ENCODE data around the gene SPDYE9. TPM values are rescaled to one million over a fixed set of nuclear protein-coding genes. Genes with fewer than 3 reads are reported as not detected.
"Not testable (repeated sequence)": the region's sequence is repeated elsewhere in the genome, so short reads cannot be mapped to it uniquely, and the experiment has no call there.

Gene SPDYE9
- 0.30 TPM in 1 of 2 replicates, not detected in the other for total RNA-seq (2011; cell fraction: chromatin; rRNA removed; ENCODE audit: low replicate concordance)
- not detected in 2 replicates for total RNA-seq (2011; cell fraction: nucleolus; rRNA removed)
- not detected in 2 replicates for total RNA-seq (2011; cell fraction: nucleoplasm; rRNA removed)
- total RNA-seq (2014; rRNA removed) (not detected in 2 replicates), total RNA-seq (2014; rRNA removed; fragmentation: Illumina TruSeq; extraction: Trizol) (not detected in 2 replicates), total RNA-seq (2015; rRNA removed; fragmentation: Illumina TruSeq; extraction: Trizol) (not detected in 2 replicates), total RNA-seq (2021) (not detected in 2 replicates), polyA plus RNA-seq (2011; rRNA removed) (not detected in 2 replicates), polyA plus RNA-seq (2014; fragmentation: Illumina TruSeq; extraction: Trizol) (not detected in 2 replicates), polyA plus RNA-seq (2014; fragmentation: Nextera tagmentation; extraction: Ambion mirVana) (under 1 TPM; 0.06 to 0.27 TPM), polyA plus RNA-seq (2014; rRNA removed) (not detected in 2 replicates), polyA minus RNA-seq (2011; rRNA and poly(A)+ RNA removed) (not detected in 2 replicates), Bru-seq, nascent RNA (not detected), BruChase-seq, experiment 1, labeled RNA remaining after a 2-hour chase (not detected), BruChase-seq, experiment 2, labeled RNA remaining after a 6-hour chase (not detected)
- not detected in 2 replicates for polyA plus RNA-seq (2011; cell fraction: cytosol; rRNA removed)
- not detected in 2 replicates for polyA plus RNA-seq (2011; cell fraction: nucleus; rRNA removed)
- 0.09 and 0.15 TPM in 2 replicates for polyA plus RNA-seq (2012)
- polyA minus RNA-seq (2011; cell fraction: cytosol; rRNA and poly(A)+ RNA removed), result not detected in 2 replicates
- polyA minus RNA-seq (2011; cell fraction: nucleus; rRNA and poly(A)+ RNA removed), result not detected in 2 replicates
- long read RNA-seq, experiment 1, partial matches to known transcripts, result 0 of 3 reads
- long read RNA-seq, experiment 1, other reads (novel, unspliced or antisense), result 3 of 3 reads
- long read RNA-seq, experiment 2, result 0 reads
- long read RNA-seq, experiment 3, result 0 reads

DNA sequence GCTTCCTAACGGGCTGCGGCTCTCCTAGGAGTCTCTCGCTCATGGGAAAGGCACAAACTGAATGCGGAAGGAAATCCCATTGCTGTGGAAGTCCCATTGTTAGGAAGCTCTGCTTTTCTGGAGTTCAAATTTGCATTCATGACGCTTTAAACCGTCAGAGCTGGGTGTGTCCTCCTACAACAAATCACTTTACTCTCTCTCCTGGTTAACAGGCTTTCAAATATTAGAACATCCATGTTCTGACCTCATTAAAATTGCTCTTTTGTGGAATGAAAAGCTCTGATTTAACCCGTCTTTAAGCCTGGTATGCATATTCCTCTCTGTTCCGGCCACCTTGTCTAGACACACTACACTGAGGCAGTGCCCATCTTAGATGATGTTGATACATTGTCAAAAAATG, at the start of gene SPDYE9:
Gene SPDYE9, minus strand, starts transcription at position 101 of the 400 bp plus-strand sequence. CDS start 1,800 bp downstream, outside the sequence.
- H4K20me1 ChIP-seq (replicated peaks; ENCODE audit: control insufficient read depth, insufficient read depth, low read length); H3K36me3 ChIP-seq (ENCODE audit: control insufficient read depth, insufficient read depth, low read length); H3K9me3 ChIP-seq (replicated peaks; ENCODE audit: control insufficient read depth, insufficient read depth, low read depth, low read length); intact Hi-C loops (cut with micrococcal nuclease); in situ Hi-C loops (cut with MboI); ATAC-seq; H3K9me1 ChIP-seq (ENCODE audit: control insufficient read depth, insufficient read depth, low read length); DNase-seq (ENCODE audit: extremely low read depth in 1 of 4, low spot score in 3 of 4); BruUV-seq (replicated peaks); H3K9ac ChIP-seq (ENCODE audit: insufficient read depth in 1 of 2, low read depth in 2 of 2, low read length in 2 of 2); H3K27me3 ChIP-seq (ENCODE audit: control insufficient read depth in 2 of 2, insufficient read depth in 2 of 2, low read length in 2 of 2); H3K27ac ChIP-seq (ENCODE audit: extremely low read depth, low read depth, low read length); H2AFZ ChIP-seq (ENCODE audit: low read depth, low read length); POLR2A ChIA-PET; H3K79me2 ChIP-seq (ENCODE audit: control insufficient read depth, insufficient read depth, low read length); H3K4me1 ChIP-seq (replicated peaks in 1 of 2; ENCODE audit: control insufficient read depth in 2 of 2, insufficient read depth in 2 of 2, low read length in 2 of 2); CTCF ChIA-PET (ENCODE audit: low intra/inter-chr PET ratio); H3K4me3 ChIP-seq; H3K4me2 ChIP-seq (ENCODE audit: insufficient read depth, low read length); FAIRE-seq: not testable (repeated sequence)
- 0% methylated on average over 1 of the region's 8 CpGs for WGBS (ENCODE audit: insufficient coverage, low coverage, missing lambda C conversion rate)

GRCh38 chr7:73134866-73135265, 49.0 kb upstream of the SPDYE9 start:
- H3K4me1 ChIP-seq (replicated peaks in 1 of 2; ENCODE audit: control insufficient read depth in 2 of 2, insufficient read depth in 2 of 2, low read length in 2 of 2); H3K4me2 ChIP-seq (ENCODE audit: insufficient read depth, low read length); H3K27ac ChIP-seq (ENCODE audit: extremely low read depth, low read depth, low read length); H3K9me3 ChIP-seq (replicated peaks; ENCODE audit: control insufficient read depth, insufficient read depth, low read depth, low read length); H3K79me2 ChIP-seq (ENCODE audit: control insufficient read depth, insufficient read depth, low read length); H3K9ac ChIP-seq (ENCODE audit: insufficient read depth in 1 of 2, low read depth in 2 of 2, low read length in 2 of 2); in situ Hi-C loops (cut with MboI); DNase-seq (ENCODE audit: extremely low read depth in 1 of 4, low spot score in 3 of 4); H3K4me3 ChIP-seq; BruUV-seq (replicated peaks); POLR2A ChIA-PET; intact Hi-C loops (cut with micrococcal nuclease); H3K27me3 ChIP-seq (ENCODE audit: control insufficient read depth in 2 of 2, insufficient read depth in 2 of 2, low read length in 2 of 2); H2AFZ ChIP-seq (ENCODE audit: low read depth, low read length); FAIRE-seq; H4K20me1 ChIP-seq (replicated peaks; ENCODE audit: control insufficient read depth, insufficient read depth, low read length); CTCF ChIA-PET (ENCODE audit: low intra/inter-chr PET ratio); H3K9me1 ChIP-seq (ENCODE audit: control insufficient read depth, insufficient read depth, low read length); H3K36me3 ChIP-seq (ENCODE audit: control insufficient read depth, insufficient read depth, low read length): not testable (repeated sequence)
- ATAC-seq, result peak; percentile 80
- no CpG with 5 or more reads among the region's 2 CpGs for WGBS (ENCODE audit: insufficient coverage, low coverage, missing lambda C conversion rate)

DNA sequence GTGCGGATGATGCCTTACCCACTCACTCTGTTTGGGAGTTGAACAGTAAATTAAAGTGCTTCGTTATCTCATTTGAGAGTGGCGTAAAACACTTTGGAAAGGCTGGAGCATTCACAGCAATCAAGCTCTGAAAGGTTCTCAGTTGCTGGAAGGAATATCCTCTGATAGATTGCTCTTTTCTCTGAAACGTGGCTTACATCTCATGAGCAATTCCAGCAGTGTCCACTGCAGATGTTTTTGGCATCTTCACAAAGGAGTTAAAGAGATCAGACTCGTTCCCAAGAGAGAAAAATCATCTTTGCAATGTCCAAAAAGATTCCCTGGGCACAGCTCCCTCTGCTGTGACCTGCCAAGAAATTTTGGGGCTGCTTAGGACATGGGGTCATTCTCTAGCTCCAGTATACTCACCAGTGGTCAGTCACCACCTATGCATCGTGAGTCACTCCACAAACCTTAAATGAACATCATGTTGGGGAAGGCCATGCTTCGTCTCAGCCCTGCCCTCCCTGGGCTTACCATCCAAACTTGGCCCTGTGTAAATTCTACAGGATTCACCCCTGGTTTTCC, 46.9 kb upstream of the SPDYE9 start:
- BruUV-seq (replicated peaks); in situ Hi-C loops (cut with MboI); H3K9me1 ChIP-seq (ENCODE audit: control insufficient read depth, insufficient read depth, low read length); H2AFZ ChIP-seq (ENCODE audit: low read depth, low read length); DNase-seq (ENCODE audit: extremely low read depth in 1 of 4, low spot score in 3 of 4); H3K9me3 ChIP-seq (replicated peaks; ENCODE audit: control insufficient read depth, insufficient read depth, low read depth, low read length); intact Hi-C loops (cut with micrococcal nuclease); H3K79me2 ChIP-seq (ENCODE audit: control insufficient read depth, insufficient read depth, low read length); H3K27me3 ChIP-seq (ENCODE audit: control insufficient read depth in 2 of 2, insufficient read depth in 2 of 2, low read length in 2 of 2); H3K4me2 ChIP-seq (ENCODE audit: insufficient read depth, low read length); CTCF ChIA-PET (ENCODE audit: low intra/inter-chr PET ratio); H3K4me3 ChIP-seq; H3K27ac ChIP-seq (ENCODE audit: extremely low read depth, low read depth, low read length); H3K9ac ChIP-seq (ENCODE audit: insufficient read depth in 1 of 2, low read depth in 2 of 2, low read length in 2 of 2); POLR2A ChIA-PET; H4K20me1 ChIP-seq (replicated peaks; ENCODE audit: control insufficient read depth, insufficient read depth, low read length); FAIRE-seq; H3K36me3 ChIP-seq (ENCODE audit: control insufficient read depth, insufficient read depth, low read length); H3K4me1 ChIP-seq (replicated peaks in 1 of 2; ENCODE audit: control insufficient read depth in 2 of 2, insufficient read depth in 2 of 2, low read length in 2 of 2): not testable (repeated sequence)
- ATAC-seq, result peak; percentile 43
- 70% methylated on average over 1 of the region's 7 CpGs for WGBS (ENCODE audit: insufficient coverage, low coverage, missing lambda C conversion rate)

All from K562 (cell line).